ENCODE data around the gene HARS2. TPM values are rescaled to one million over a fixed set of nuclear protein-coding genes. Genes with fewer than 3 reads are reported as not detected.

Gene HARS2
- total RNA-seq = 10 to 100 TPM; 13.7 to 23.7 TPM

- intact Hi-C loops (cut with DNase I) = no loop called here
- H3K27ac ChIP-seq = peak within 1 kb of the TSS; percentile 43 to 91 (median 68)
- peak; percentile 97 for ATAC-seq
Observed at GRCh38 chr5:140690941-140691924, at the start of gene HARS2, which contains the start of gene HARS1. Gene HARS2 (plus strand): TSS chr5:140691455. CDS start chr5:140691649, 194 bp downstream. Gene HARS1 (minus strand): TSS chr5:140691370. CDS start chr5:140691304, 66 bp downstream.

GRCh38 chr5:140641716-140642115 lies 49.5 kb upstream of the HARS2 start:
- TF ChIP-seq CTCF (IDR thresholded peaks at IDR 0.05) = no peak
- no peak for TF ChIP-seq POLR2A (IDR thresholded peaks at IDR 0.05)
- 79 to 81% methylated on average over 8 of the region's 8 CpGs for WGBS, 2 donors
- DNase-seq (no peak), ATAC-seq (no peak)
- Histone ChIP-seq H3K4me3 (no peak overlapping the region), H3K27ac (no peak overlapping the region), H3K27me3 (no peaks in the 10 kb centered on the region), H3K4me1 (peaks cover 37% of the 10 kb centered on the region), H3K9me3 (no peaks in the 10 kb centered on the region), H3K36me3 (replicated peaks in 1 of 2; ENCODE audit: insufficient read depth in 1 of 2, low read depth in 2 of 2) (peaks cover 0 to 7% of the 10 kb centered on the region in 2 donors)
- intact Hi-C loops (cut with DNase I) = loop anchor here (10.0 kb wide), 1 partner anchor 77 kb away; the partner anchor contains the start of genes APBB3 and SLC35A4

More at GRCh38 chr5:140690941-140691924, at the start of gene HARS2, which contains the start of gene HARS1:
- WGBS, 2 donors = 0 to 1% methylated on average over 52 to 61 of the region's 61 CpGs
- Histone ChIP-seq H3K27me3 (no peaks in the 10 kb centered on the region), H3K9me3 (no peaks in the 10 kb centered on the region), H3K36me3 (replicated peaks in 1 of 2; ENCODE audit: insufficient read depth in 1 of 2, low read depth in 2 of 2) (peaks cover 0 to 16% of the 10 kb centered on the region in 2 donors), H3K4me3 (peak within 1 kb of the TSS; percentile 49 to 60), H3K4me1 (peaks cover 26% of the 10 kb centered on the region)
- DNase-seq = peak; percentile 88 to 93 (median 90)
- TF ChIP-seq POLR2A (IDR thresholded peaks at IDR 0.05) (peak; percentile 26 to 83 (median 79)), CTCF (IDR thresholded peaks at IDR 0.05) (peak in 1 of 7 experiments; percentile 17)

- ATAC-seq = no peak
- Histone ChIP-seq H3K27me3 (no peaks in the 10 kb centered on the region), H3K36me3 (replicated peaks in 1 of 2; ENCODE audit: insufficient read depth in 1 of 2, low read depth in 2 of 2) (peaks cover 0 to 7% of the 10 kb centered on the region in 2 donors), H3K27ac (no peak overlapping the region), H3K4me1 (peaks cover 38% of the 10 kb centered on the region), H3K9me3 (no peaks in the 10 kb centered on the region), H3K4me3 (no peak overlapping the region)
- TF ChIP-seq CTCF (IDR thresholded peaks at IDR 0.05) = no peak
- no peak for TF ChIP-seq POLR2A (IDR thresholded peaks at IDR 0.05)
- WGBS, 2 donors = 59 to 67% methylated on average over 3 of the region's 3 CpGs
- intact Hi-C loops (cut with DNase I) = loop anchor here (10.0 kb wide), 1 partner anchor 78 kb away; the partner anchor contains the start of genes APBB3 and SLC35A4
- DNase-seq = no peak
Observed at GRCh38 chr5:140642718-140643117, 48.5 kb upstream of the HARS2 start.

- Histone ChIP-seq H3K9me3 (no peaks in the 10 kb centered on the region), H3K4me1 (peaks cover 19% of the 10 kb centered on the region), H3K4me3 (peak overlapping the region; percentile 43 to 44), H3K27ac (peak overlapping the region; percentile 47 to 85 (median 70)), H3K36me3 (replicated peaks in 1 of 2; ENCODE audit: insufficient read depth in 1 of 2, low read depth in 2 of 2) (peaks cover 6 to 18% of the 10 kb centered on the region in 2 donors), H3K27me3 (no peaks in the 10 kb centered on the region)
- intact Hi-C loops (cut with DNase I) = loop anchor here (10.0 kb wide), 1 partner anchor 82 kb away; the partner anchor contains the start of genes APBB3 and SLC35A4
- peak; percentile 8 for ATAC-seq
- no peak for DNase-seq
- TF ChIP-seq CTCF (IDR thresholded peaks at IDR 0.05) = no peak
- 0 to 1% methylated on average over 16 to 27 of the region's 27 CpGs for WGBS, 2 donors
Observed at GRCh38 chr5:140647042-140647419, 44.2 kb upstream of the HARS2 start.

All from body of pancreas (tissue), 4 donors.